OCI-M2 (cell line): ENCODE results near the gene ID3.
"Not testable (repeated sequence)": the region's sequence is repeated elsewhere in the genome, so short reads cannot be mapped to it uniquely, and the experiment has no call there.

Experiments used
- DNase-seq: peaks from one replicate; lab custom pipeline; 2025; ENCODE audit not compliant: unreplicated experiment; lab: John Stamatoyannopoulos, UW

Gene ID3

GRCh38 chr1:23589585-23589986 lies 30.3 kb upstream of the ID3 start:
- no peak for DNase-seq

DNA sequence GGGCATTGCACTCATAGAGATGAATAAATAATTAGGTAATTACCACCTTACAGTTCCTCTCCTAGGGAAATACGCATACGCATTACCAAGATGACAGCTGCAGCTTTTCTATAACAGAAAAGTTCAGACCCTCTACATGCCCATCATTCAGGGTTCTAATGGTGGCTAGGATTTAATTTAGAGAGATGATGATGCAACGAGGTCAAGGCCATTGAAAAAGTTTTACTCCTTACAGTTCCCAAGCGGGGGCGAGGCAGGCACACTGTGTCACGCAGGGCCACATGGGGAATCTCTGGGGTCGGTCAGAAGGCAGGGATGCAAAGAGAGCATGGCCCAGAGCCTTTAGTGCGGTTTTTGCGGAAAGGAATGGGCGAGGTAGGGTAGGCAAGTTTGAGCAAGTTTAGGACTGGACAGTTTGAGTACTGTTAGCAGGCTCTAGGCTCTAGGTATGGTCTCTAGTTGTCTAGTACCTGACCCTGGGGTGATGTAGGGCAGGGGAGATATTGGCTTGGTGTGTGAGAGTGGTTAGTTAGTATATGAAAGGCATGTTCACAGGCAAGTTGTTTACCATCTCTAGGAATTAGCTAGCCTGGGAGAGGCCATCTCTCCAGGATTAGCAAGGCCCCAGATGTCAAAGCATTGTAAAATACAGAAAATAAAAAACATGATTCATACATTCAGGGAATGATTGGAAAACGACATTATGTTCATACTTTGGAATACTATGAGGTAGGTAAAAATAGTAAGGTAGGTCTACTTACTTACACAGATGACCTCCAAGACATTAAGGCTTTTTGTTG lies 29.6 kb upstream of the ID3 start:
- no peak for DNase-seq

- DNase-seq = no peak
Measured at GRCh38 chr1:23585321-23586022, 26.2 kb upstream of the ID3 start.

DNA sequence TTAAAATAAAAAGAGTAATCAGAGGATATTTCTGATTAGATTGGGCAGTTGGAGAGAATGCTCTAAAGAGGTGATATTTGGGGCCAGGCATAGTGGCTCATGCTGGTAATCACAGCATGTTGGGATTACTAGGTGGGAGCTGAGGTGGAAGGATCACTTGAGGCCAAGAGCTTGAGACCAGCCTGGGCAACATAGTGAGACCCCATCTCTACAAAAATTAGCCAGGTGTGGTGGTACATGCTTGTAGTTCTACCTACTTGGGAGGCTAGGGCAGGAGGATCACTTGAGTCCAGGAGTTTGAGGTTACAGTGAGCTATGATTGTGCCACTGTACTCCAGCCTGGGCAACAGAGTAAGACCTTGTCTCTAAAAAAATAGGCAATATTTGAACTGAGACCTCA lies 24.4 kb upstream of the ID3 start:
- DNase-seq = not testable (repeated sequence)

- DNase-seq = no peak
Measured at GRCh38 chr1:23582820-23583219, 23.5 kb upstream of the ID3 start.

DNA sequence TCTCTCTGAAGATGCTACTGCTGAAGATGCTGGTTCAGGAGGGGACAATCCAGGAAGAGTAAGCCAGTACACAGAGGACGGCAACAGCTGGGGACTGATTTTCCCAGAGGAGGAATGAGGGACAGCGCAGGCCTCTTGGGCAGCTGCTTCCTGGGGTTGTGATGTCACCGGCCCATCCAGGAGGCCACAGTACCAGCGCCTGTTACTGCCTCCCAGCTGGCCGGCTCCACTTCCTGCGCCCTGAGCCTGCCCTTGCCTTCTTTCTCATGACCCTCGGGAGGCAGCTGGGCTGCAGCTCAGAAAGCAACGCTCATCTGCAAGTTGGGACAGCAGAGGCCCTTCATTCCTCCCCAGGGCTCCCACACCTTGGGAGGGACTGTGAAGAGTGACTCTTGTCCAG lies 21.9 kb upstream of the ID3 start:
- DNase-seq = no peak

DNA sequence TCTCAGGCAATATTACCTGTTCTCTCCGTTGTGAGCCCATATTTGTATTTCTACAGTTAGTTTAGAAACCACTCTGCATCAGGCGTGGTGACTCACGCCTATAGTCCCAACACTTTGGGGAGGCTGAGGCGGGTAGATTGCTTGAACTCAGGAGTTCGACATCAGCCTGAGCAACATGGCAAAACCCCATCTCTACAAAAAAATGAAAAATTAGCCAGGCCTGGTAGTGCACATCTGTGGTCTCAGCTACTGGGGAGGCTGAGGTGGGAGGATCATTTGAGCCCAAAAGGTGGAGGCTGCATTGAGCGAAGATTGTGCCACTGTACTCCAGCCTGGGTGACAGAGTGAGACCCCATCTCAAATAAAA lies 19.7 kb upstream of the ID3 start:
- no peak for DNase-seq

GRCh38 chr1:23578311-23578996 lies 19.2 kb upstream of the ID3 start:
- DNase-seq = no peak

DNA sequence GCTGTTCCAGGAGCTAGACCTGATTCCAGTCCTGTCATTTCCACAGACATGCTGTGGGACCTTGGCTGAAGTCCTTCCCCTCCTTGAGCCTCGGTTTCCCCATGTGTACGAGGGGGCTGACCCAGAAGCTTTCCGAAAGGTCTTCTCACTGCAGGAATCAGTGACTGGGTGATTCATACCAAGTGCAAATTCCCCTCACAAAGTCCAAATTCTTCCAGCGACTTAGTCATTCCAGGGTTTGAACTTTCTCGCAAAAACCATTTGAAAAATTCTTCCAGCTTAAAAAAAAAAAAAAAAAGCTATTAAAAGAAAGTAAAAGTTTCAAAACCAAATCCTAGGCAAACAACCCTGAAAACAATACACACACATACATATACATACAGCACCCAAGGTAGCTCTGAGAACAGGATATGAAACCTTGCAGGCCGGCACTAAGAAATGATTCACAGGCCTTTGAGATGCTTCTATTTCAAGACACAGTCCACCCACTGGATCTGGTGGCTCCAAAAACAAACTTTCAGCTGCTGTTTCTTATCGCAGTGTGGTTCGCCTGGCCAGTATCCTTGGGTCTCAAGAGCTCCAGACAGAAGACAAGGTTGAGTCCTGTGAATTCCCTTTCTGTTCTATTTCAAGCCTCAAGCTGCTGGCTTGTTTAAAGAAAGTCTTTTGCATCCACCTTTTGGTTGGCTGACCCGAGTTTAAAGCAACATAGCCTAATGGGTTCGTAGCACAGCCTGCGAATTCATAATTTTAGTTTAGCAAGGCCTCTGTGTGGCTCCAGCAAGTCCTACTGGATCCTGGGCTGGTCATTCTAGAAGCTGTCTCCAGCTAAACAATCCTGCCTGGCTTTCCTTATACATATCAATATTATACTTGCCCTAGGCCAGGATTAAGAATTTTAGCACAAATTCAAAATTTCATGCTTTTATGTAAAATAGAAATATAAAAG lies 18.0 kb upstream of the ID3 start:
- no peak for DNase-seq

- no peak for DNase-seq
Measured at GRCh38 chr1:23576338-23577055, 17.2 kb upstream of the ID3 start.

GRCh38 chr1:23575226-23575810 lies 16.0 kb upstream of the ID3 start:
- DNase-seq = no peak

DNA sequence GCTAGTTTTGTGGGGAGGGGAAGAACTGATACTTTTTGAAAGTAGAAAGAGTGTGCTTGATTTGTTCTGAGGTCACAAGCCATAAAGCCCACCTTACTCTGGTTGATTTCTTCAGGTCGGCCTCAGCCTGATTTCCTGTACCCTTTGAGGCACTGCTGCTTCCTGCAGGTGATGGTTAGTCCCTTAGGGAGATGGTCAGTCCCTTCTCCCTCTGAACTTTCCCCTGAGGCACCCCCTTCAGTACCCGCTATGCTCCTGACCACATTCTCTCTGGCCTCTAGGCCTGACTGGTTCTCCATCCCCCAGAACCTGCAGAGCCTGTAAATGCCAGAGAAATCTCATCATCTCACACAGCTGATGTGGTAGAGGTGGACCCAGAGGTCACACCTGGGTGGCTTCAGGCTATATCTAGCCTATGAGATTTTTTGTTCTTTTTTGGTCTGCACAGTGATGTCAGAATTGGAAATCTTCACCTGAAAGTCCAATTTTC lies 15.0 kb upstream of the ID3 start:
- DNase-seq = no peak

DNA sequence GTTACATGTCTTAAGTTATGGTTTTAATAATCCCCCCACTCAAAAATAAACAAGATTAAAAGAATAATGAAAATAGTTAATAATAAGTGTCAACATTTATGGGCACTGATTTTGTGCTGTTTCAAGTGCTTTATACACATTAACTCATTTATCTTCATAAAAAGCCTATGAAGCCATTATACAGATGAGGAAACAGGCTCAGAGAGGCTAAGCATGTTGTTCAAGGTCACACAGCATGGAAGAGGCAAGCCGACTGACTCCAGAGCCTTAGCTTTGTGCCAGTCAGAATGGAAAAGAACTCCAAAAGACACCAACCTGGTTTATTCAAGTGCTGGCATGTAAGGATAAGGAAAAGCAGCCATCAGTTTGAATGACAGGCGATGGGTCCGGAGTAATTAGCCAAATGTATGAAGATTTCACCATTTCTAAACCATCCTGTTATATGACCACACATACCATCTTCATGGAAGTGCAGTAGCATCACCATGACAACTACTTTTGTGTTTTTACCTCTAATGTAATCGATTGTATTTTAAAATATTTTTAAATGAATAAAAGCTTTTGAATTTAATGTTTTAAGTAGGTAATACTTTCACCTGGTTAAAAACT lies 14.4 kb upstream of the ID3 start:
- DNase-seq = no peak

DNA sequence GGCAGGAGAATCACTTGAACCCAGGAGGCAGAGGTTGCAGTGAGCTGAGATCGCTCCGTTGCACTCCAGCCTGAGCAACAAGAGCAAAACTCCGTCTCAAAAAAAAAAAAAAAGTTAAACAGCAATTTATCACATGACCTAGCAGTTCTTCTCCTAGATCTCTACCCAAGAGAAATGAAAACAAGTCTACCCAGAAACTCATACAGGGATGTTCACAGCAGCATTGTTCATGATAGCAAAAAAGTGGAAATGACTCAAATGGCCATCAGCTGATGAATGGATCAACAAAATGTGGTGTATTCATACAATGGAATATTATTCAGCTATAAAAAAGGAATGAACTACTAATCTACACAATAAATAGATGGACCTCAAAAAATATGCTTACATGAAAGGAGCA lies 12.2 kb upstream of the ID3 start:
- no peak for DNase-seq

- no peak for DNase-seq
Measured at GRCh38 chr1:23570001-23570691, 10.8 kb upstream of the ID3 start.

- DNase-seq = no peak
Measured at GRCh38 chr1:23568608-23569383, 9.5 kb upstream of the ID3 start.

- DNase-seq = no peak
Measured at GRCh38 chr1:23567996-23568607, 8.8 kb upstream of the ID3 start.

DNA sequence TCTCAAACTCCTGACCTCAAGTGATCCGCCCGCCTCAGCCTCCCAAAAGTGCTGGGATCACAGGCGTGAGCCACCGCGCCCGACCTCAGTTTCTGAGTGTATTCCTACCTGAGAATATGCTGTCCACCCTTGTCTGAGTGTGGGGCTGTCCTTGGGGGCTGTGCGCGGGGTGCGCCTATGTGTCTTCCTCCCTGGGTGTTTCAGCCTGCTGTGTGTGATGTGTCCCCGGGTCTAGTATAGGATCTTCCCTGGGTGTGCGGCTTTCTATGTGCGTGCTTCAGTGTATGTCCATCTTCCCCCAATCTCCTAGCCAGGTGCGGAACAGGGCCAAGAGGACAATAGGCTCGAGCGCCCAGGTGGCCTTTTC lies 8.3 kb upstream of the ID3 start:
- no peak for DNase-seq
